Ishikawa (cell line): Measurements from ENCODE around the gene CAPZB.

Source experiments
- CEBPB ChIP-seq: IDR thresholded peaks from 2 replicates; pipeline ENCODE4 v1.6.1; 2012
- CREB1 ChIP-seq: IDR thresholded peaks from 2 replicates; pipeline ENCODE4 v1.6.1; 2012; ENCODE audit warnings: low read depth
- EGR1 ChIP-seq: IDR thresholded peaks from 2 replicates; pipeline ENCODE4 v1.6.1; 2012
- EP300 ChIP-seq: IDR thresholded peaks from 2 replicates; pipeline ENCODE4 v1.6.1; 2012; ENCODE audit warnings: borderline replicate concordance
- FOXM1 ChIP-seq: IDR thresholded peaks from 2 replicates; pipeline ENCODE4 v1.6.1; 2012; ENCODE audit warnings: low read depth, borderline replicate concordance
- NFIC ChIP-seq: IDR thresholded peaks from 2 replicates; pipeline ENCODE4 v1.6.1; 2012
- RAD21 ChIP-seq: IDR thresholded peaks from 2 replicates; pipeline ENCODE4 v1.6.1; 2012; ENCODE audit warnings: low read depth
- TAF1 ChIP-seq: IDR thresholded peaks from 2 replicates; pipeline ENCODE4 v1.6.1; 2012; ENCODE audit warnings: low read depth, mild to moderate bottlenecking
- TCF12 ChIP-seq: IDR thresholded peaks from 2 replicates; pipeline ENCODE4 v1.6.1; 2012; ENCODE audit warnings: low read depth
- TEAD4 ChIP-seq: IDR thresholded peaks from 2 replicates; pipeline ENCODE4 v1.6.1; 2012
- YY1 ChIP-seq: IDR thresholded peaks from 2 replicates; pipeline ENCODE4 v1.6.1; 2012; ENCODE audit warnings: low read depth
- ZBTB7A ChIP-seq: IDR thresholded peaks from 2 replicates; pipeline ENCODE4 v1.6.1; 2012; ENCODE audit warnings: low read depth
- TF ChIP-seq, protein P1 (sequence below): IDR thresholded peaks from 2 replicates; pipeline ENCODE4 v1.6.1; 2012; ENCODE audit warnings: low read depth, mild to moderate bottlenecking
- TF ChIP-seq, protein P2 (sequence below): IDR thresholded peaks from 2 replicates; pipeline ENCODE4 v1.6.1; 2012
- TF ChIP-seq, protein P3 (sequence below): IDR thresholded peaks from 2 replicates; pipeline ENCODE4 v1.6.1; 2012

Gene CAPZB

DNA sequence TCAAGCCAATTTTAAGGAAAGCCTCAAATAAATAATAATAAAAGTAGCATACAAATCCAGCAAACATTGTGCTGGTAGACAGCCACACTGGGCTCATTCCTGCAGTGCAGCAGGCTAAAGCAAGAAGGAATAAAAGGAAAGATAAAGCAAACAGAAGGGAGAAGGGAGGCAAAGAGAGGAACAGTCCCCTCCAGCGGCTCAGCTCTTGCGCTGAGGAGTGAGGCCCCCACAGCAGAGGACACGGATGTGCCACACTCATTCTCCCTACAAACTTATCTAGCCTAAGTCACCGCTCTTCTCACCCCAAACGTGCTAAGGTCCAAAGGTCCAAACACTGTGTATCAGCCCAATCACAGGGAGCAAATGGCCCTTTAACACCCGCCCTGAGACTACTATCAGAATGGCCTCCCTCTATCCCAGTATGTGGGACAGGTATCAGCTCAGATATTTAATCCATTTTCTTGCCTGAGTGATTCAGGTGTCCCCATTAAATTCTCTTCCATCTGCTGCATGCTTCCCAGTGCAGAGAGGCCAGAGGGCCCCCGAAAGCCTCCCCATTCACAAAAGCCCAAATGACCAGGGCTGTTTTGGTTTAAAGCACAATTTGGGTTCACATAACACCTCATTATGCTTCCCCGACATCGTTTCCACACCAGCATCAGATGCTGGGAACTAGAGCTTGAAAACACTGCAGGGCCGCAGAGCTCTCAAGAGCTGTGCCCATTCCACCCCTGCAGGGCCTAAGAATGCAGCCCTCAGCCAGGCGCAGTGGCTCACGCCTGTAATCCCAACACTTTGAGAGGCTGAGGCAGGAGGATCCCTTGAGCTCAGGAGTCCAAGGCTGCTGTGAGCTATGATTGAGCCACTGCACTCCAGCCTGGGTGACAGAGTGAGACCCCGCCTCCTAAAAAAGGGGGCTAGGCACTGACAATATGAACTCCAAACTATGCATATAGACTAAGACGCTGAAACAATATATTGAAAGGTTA is 17.8 kb downstream of the CAPZB start:
- no peak for TF ChIP-seq EGR1
- TF ChIP-seq, protein P1, sequence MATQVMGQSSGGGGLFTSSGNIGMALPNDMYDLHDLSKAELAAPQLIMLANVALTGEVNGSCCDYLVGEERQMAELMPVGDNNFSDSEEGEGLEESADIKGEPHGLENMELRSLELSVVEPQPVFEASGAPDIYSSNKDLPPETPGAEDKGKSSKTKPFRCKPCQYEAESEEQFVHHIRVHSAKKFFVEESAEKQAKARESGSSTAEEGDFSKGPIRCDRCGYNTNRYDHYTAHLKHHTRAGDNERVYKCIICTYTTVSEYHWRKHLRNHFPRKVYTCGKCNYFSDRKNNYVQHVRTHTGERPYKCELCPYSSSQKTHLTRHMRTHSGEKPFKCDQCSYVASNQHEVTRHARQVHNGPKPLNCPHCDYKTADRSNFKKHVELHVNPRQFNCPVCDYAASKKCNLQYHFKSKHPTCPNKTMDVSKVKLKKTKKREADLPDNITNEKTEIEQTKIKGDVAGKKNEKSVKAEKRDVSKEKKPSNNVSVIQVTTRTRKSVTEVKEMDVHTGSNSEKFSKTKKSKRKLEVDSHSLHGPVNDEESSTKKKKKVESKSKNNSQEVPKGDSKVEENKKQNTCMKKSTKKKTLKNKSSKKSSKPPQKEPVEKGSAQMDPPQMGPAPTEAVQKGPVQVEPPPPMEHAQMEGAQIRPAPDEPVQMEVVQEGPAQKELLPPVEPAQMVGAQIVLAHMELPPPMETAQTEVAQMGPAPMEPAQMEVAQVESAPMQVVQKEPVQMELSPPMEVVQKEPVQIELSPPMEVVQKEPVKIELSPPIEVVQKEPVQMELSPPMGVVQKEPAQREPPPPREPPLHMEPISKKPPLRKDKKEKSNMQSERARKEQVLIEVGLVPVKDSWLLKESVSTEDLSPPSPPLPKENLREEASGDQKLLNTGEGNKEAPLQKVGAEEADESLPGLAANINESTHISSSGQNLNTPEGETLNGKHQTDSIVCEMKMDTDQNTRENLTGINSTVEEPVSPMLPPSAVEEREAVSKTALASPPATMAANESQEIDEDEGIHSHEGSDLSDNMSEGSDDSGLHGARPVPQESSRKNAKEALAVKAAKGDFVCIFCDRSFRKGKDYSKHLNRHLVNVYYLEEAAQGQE, result no peak
- TF ChIP-seq, protein P2, sequence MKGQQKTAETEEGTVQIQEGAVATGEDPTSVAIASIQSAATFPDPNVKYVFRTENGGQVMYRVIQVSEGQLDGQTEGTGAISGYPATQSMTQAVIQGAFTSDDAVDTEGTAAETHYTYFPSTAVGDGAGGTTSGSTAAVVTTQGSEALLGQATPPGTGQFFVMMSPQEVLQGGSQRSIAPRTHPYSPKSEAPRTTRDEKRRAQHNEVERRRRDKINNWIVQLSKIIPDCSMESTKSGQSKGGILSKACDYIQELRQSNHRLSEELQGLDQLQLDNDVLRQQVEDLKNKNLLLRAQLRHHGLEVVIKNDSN, result no peak
- TF ChIP-seq CREB1, result no peak
- TF ChIP-seq CEBPB, result no peak
- TF ChIP-seq, protein P3, sequence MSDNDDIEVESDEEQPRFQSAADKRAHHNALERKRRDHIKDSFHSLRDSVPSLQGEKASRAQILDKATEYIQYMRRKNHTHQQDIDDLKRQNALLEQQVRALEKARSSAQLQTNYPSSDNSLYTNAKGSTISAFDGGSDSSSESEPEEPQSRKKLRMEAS, result no peak
- no peak for TF ChIP-seq RAD21
- TF ChIP-seq TCF12, result no peak
- TF ChIP-seq FOXM1, result no peak
- no peak for TF ChIP-seq TEAD4
- TF ChIP-seq EP300, result no peak
- TF ChIP-seq ZBTB7A, result no peak
- no peak for TF ChIP-seq NFIC
- TF ChIP-seq YY1, result no peak
- TF ChIP-seq TAF1, result no peak

DNA sequence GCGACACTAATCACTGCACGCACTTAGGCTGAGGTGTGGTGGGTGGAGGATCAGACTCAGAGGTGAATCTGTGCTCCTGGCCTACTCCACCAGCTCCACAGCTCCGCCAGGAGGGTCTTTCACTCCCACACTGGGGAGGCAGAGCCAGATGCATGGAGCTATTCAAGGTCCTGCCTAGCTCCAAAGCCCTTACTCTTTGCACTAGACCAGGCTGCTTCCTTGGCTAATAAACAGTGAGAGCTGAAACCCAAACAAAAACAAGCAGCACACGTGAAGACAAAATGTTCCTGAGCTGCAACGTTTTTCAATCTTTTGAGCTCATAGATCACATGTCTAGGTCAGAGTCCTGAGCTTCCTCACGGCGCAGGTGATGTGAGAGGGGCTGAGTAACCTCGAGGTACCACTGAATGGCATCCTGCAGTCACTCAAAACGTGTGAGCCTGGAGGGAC is 19.2 kb downstream of the CAPZB start:
- TF ChIP-seq, protein P2, result no peak

DNA sequence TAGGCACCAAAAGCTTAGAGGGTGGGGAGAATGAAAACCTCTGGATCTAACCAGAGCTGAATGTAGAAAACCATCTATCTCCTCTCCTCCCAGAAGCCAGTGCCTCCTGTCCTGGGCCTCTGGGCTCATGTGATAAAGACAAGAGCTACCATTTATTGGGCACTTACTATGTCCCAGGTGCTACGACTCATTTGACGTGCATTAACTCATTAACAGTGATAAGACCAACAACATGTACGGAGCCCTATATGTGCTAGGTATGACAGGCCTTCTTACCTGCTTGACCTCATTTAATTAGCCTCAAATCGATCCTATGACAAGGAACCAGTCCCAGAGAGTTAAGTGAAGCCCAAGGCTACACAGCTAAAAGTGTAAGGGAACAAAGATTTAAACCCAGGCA is 19.7 kb downstream of the CAPZB start:
- TF ChIP-seq, protein P2, result no peak
- TF ChIP-seq YY1 (no peak), EP300 (no peak), CREB1 (no peak), NFIC (no peak), CEBPB (no peak), EGR1 (no peak), TEAD4 (no peak), RAD21 (no peak), FOXM1 (no peak), ZBTB7A (no peak), TCF12 (no peak), TAF1 (no peak)
- TF ChIP-seq, protein P1, result no peak
- TF ChIP-seq, protein P3, result no peak

DNA sequence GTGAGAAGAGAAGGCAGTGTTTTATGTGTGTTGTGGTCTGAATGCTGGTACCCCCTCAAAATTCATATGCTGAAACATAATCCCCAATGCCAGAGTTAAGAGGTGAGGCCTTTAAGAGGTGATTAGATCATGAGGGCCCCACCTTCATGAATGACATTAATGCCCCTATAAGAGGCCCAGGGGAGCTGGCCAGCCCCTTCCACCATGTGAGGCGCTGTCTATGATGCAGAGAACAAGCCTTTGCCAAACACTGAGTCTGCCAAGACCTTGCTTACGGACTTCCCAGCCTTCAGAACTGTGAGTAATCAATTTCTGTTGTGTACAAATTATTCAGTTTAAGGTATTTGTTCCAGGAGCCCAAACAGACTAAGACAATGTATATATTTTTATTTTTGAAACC is 20.2 kb downstream of the CAPZB start:
- TF ChIP-seq FOXM1 (no peak), EGR1 (no peak), ZBTB7A (no peak), CEBPB (no peak)

DNA sequence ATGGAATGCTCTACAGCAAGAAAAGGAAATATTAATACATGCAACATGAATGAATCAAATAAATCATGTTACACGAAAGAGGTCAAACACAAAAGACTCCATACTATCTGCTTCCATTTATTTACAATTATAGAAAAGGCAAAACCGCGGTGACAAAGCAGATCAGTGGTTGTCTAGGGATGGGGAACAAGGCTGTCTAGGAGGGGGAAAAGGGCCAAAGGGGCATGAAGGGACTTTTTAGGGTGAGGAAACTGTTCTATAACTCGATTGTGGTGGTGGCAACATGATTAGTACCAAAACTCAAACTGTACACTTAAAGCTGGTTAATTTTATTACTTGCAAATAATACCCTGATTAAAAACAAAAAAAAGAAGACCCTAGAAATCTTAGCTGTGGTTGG is 20.6 kb downstream of the CAPZB start:
- TF ChIP-seq CREB1 (no peak), EP300 (no peak), YY1 (no peak), TEAD4 (no peak)
- TF ChIP-seq, protein P2, result no peak

DNA sequence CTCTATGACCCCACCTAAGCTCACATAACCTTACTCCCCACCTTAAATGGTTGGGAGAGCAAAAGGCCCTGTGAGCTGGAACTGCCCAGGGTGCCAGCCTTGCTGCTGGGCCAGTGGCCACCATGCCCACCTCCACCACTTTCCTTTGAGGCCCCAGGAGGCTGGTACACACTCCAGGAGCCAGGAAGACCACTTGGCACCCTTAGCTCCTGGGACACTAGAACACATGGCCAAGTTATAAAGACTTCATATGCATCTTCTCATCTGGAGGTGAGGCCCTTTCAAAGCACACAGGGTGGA is 21.9 kb downstream of the CAPZB start:
- TF ChIP-seq NFIC (no peak), FOXM1 (no peak), TCF12 (no peak), RAD21 (no peak), TEAD4 (no peak), ZBTB7A (no peak), TAF1 (no peak), EGR1 (no peak), YY1 (no peak), EP300 (no peak)
- TF ChIP-seq, protein P3, result no peak
- TF ChIP-seq, protein P1, result no peak
